ENCODE results near the gene DNM3.
"Not testable (repeated sequence)": the region's sequence is repeated elsewhere in the genome, so short reads cannot be mapped to it uniquely, and the experiment has no call there.

Gene DNM3

DNA sequence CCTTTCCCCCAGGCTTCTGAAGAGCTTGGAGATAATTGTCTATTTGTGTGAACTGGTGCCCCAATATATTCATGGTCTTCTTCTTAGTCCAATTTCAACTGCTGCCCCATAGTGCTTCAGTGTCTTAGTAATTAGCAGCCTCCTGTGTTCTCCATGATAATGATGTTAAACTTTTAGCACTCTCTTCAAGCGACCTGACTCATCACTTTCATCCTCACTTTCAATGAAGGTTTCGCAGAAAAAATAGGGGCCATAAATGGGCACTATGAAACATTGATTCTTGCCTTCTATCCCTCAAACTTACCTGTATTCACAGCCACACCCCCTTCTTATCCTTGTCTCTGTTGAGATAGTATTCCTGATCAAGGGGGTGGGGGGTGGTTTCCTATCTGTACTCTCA lies 210.6 kb downstream of the DNM3 start:
- no peak for ATAC-seq

DNA sequence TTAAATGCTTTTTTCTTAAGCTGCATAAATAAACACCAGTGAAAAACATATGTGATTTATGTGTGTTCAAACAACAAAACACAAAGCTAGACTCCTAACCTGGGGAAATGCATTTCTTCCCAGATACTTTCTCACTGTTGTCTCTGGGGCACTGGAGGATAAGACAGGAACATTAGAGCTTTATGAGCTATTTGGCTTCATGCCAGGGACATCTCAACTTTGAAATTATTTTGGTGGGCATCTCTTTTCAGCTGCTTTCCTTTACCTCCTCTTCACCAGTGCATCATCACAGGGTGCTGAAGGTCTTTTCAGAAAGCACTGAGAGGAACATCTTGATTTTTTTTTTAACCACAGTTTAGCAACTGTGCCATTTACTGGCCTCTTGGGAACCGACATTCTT lies 212.9 kb downstream of the DNM3 start:
- no peak for ATAC-seq

DNA sequence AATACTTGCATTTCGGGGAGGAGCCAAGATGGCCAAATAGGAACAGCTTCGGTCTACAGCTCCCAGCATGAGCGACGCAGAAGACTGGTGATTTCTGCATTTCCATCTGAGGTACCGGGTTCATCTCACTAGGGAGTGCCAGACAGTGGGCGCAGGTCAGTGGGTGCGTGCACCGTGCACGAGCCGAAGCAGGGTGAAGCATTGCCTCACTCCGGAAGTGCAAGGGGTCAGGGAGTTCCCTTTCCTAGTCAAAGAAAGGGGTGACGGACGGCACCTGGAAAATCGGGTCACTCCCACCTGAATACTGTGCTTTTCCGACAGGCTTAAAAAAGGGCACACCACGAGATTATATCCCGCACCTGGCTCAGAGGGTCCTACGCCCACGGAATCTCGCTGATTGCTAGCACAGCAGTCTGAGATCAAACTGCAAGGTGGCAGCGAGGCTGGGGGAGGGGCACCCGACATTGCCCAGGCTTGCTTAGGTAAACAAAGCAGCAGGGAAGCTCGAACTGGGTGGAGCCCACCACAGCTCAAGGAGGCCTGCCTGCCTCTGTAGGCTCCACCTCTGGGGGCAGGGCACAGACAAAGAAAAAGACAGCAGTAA lies 214.6 kb downstream of the DNM3 start:
- not testable (repeated sequence) for ATAC-seq

DNA sequence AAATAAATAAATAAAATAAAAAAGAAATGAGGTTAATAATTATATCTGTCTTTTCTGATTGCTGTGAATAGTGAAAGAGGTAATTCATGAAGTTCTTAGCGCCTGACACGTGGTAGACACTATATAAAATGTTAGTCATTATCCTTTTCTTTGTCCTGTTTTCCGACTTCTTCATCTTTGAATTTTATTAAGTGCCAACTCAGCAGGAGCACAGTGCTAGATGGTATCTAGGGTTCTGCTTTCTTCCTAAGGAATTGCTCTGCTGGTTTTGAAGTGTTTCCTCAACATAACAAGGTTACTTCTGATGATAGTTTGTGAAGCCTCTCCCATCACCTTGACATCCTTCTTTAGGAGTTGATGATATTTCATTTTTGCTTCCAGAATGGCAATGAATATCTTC lies 227.0 kb downstream of the DNM3 start:
- ATAC-seq: no peak

DNA sequence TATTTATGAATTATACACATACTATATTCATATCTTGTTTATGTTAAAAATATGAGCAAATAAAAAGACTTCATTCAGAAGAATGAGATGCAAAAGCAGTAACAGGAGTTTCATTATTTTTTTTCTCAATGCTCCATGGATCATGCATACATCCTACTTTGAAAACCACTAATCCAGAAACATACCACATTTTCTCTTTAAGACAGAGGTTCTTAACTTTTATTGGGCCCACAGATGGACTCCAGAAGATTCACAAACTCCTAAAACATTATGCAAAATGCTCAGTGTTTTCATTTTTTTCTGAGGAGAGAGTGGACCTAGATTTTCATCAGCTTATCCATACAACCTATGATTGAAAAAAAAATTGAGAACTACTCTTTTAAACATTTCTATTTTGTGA lies 227.8 kb downstream of the DNM3 start:
- ATAC-seq: no peak

DNA sequence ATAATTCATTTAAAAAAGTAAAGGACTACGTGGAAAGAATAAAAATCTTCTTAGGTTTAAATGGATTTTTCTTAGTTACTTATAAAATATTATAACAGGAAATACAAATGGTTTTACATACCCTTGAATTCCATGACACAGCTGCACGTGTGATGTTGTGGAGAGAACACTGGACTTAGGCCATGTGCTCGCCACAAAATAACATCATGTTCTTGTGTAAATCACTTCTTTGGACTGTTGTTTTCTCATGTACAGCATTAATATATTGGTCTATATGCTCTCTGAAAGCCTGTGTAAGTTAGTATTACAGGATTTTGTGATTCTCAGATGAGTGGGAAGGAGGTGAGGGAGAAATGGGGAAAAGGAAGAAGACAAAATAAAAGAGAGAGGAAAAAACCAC lies 228.2 kb downstream of the DNM3 start:
- no peak for ATAC-seq

DNA sequence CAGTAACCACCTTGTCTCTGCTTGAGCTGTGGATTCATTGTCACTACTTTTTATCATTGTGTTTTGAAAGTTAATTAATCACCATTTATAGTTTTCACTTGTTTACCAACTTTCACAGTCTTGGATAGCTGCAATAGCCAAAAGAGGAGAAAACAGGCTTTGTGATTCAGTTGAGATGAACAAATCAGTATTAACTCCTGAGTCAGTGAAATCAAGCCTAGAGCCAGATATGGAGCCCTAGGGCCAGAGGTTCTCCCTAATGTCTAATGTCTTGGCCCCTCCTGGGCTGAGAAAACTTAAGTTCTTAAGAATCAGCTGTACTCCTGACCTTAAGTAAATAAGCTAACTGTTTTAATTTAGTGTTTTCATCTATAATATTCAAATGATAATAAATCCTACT lies 228.8 kb downstream of the DNM3 start:
- ATAC-seq: no peak

DNA sequence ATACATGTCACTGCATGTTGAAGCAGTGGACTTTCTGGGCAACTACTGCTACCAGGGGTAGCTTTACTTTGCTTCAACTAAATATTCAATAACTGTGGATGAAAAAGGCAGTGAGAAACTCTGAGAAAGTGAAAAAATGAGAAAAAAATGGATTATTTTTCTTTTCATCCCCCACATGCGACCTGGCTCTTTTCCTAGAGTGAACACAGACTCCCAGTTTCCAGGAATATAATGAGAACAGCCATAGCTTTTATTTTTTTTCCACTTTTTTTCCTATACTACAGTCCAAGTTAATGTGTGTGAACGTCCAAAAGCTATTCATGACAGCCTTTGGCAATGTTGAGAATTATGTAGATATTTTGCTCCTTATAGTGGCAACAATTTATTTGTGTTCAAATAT lies 230.4 kb downstream of the DNM3 start:
- no peak for ATAC-seq

DNA sequence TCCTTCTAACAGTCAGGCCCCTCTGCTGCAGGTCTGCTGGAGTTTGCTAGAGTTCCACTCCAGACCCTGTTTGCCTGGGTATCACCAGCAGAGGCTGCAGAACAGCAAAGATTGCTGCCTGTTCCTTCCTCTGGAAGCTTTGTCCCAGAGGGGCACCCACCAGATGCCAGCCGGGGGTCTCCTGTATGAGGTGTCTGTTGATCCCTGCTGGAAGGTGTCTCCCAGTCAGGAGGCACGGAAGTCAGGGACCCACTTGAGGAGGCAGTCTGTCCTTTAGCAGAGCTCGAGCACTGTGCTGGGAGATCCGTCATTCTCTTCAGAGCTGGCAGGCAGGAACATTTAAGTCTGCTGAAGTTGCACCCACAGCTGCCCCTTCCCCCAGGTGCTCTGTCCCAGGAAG lies 238.6 kb downstream of the DNM3 start:
- ATAC-seq: not testable (repeated sequence)

DNA sequence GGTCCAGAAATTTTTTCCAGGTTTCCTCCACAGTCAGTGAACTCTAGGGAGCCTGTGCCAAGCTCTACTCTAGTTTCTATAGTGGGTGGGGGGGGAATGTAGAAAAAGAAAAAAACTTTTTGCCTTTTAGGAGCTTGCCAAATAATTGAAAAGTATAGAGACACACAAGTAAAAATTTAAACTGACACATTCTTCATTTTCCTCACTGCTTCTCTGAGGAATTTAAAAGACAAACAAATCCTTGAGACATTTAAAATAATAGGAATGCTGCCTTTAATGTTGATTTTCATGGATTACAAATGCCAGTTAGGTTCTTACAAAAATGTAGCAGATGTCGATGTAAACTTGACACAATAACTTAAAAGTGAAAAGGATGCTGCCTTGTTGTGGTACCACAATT lies 241.9 kb downstream of the DNM3 start:
- ATAC-seq: no peak

DNA sequence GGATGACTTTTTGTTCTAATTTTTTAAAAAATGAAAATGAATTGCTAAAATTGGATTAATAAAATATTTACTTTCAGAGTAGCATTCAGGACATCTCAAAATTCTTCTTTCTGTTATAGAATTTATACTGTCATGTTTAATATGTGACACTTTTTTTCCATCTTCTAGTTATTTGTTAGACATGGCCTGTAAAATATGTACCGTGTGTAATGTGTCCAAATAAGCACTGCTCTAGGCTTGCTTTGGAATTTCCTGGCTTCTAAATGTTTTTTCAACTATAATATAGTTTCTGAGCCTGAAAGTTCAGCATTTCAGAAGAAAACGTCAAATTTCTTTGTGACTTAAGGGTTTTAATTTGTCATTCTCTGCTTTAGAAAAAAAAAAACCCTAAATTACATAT lies 243.6 kb downstream of the DNM3 start:
- ATAC-seq: no peak

DNA sequence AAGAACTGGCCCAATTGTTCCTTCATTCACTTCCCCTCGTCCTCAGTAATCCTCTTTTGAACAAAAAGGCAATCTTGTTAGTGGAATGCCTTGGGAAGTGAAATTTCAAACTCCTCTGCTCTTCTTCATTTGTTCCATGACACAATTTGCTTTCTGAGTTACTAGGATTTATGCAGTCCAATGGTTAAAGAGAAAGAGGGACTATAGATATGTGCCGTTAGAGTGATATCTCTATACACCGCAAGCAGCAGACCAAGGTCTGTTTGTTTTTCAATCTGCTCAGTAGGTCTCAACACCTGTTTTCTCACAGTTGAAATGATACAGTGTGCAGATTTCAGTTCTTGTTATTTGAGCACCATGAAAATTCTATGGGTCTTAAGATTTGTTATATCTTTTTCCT lies 244.0 kb downstream of the DNM3 start:
- no peak for ATAC-seq

DNA sequence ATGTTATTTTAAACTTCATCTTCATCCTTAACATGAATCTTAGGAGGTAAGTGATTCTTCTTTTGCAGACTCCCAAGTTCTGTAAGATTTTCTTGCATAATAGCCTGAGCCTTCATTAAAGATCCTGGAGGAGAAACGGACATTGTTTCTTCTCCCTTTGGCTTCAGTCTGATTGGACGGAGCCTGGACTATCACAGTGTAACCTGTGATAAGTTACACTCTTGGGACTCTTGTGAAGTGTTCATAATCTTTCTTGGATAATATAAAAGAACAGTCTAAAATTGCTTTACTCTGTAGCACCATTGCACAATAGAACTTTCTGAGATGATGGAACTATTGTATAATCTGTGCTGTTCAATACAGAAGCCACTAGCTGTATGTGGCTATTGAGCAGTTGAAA lies 244.8 kb downstream of the DNM3 start:
- ATAC-seq: no peak

DNA sequence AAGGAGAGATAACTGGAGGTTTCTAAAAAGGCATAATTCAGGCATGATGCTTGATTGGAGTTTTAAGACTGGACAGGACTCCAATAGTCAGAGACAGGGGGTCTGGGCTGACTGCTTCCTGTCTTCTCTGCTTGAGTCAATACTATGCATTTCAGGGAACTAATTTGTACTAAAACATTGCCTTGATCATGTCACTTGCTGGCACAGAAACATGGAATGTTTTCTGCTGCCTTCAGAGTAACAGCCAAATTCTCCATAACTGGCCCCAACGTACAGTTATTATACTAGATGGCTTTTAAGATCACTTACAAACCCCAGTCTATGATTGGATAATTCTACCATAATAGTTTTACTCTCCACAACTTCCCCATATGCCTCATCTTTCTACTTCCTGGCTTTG lies 247.0 kb downstream of the DNM3 start:
- no peak for ATAC-seq

DNA sequence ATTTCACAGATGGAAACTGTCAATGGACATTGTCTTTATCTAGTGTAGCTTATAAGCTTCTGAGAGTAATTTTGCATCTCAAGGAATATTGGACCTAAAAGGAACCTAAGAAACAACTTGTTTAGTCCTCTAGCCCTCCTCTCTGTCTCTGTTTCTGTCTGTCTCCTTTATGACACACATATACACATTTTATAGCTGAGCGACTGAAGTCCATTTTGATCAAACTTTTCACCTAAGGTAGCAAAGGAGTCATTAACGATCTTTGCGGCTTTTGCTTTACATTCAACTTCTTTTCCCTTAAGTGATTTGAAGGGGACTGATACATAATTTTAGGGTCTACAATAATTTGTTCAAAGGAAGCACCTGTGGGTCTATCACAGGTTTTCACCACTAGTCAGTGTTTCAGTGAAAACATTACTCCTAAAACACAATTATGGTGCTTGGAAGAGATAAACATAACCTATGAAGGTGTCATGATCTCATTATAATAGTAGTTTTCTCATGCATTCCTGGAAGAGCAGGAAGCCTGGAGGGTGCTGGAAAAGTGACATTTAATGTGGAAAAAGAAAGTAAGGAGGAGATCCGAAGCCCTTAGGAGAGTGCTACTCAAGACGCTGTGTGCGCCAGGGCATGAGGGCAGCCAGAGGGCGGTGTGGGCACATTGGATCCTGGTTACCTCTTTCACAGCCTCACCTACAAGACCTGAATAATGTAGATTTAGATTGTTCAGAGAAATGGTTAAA lies 248.6 kb downstream of the DNM3 start:
- peak; percentile 82 to 88 for ATAC-seq

DNA sequence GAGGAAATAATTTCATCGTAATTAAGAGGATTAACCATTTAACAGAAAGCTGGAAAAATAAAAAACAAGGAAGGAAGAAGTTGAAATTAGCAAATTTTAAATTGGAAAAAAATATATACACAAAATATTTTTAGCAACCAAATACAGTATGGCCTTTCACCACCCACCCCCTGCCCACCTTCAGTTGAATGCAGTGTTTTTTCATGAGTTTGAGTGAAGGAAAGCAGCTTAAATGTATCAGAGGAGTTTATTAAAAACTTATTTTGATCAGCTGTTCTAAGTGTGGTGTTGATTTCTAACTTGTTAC lies 249.2 kb downstream of the DNM3 start:
- no peak for ATAC-seq

DNA sequence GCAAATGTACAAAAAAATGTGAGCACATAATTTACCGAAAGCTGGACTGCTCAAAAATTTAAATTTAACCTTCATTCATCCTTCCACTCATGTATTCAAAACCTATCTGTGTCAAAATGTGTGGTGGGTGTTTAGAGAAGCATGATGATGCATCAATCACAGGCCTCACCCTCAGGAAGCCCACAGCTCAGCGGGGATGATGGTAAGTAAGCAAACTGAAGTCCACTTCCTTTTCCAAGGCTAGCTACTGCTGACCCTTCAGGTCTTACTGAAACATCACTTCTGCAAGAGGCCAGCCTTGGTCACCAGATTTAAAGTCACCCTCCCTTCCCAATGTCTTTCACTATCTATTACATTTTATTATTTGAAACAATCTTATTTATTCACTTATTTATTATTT lies 254.5 kb downstream of the DNM3 start:
- ATAC-seq: no peak

DNA sequence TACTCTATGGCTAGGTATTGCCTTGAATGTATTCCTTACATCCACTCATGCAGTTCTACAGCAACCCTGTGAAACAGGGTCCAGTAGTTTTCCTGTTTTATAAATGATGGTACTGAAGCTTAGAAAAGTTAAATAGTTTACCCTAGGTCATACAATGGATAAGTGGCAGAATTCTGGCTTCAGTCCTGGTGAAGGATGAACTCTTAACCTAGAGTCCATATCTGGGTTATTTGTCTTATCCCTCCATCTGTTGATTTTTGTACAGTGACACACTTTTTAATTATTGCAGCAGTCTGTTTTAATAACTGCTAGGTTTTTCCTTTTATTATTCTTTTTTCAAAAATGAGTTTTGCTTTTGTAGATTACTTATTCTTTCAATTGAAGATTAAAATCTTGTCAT lies 263.9 kb downstream of the DNM3 start:
- ATAC-seq: no peak

DNA sequence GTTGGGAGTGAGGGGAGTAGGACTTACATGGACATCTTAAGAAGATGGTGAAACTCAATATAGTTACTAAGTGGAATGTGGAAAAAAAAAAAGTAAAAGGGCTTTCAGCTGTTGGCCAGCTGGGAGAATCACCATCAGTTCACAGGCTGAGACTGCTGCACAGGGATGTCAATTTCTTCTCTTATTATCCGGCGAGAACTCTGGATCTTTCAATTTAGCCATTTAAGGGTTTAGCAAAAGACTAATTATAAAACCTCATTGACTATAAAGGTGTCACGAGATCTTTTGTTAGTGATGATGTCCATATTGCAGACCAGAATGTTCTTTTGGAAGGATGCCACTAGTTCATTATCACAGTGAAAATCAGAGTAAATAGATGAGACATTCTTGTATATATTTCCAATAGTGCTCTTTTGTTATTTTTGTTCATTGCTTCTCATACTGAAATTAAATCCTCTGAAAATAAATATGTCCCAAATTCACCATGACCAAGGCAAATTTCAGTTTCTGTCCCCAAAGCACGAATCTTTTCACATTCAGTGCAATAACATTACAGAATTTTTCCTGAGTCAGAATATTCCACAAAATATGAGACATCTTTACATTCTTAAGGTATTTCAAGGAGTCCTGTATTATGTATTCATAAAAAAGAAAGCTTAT lies 266.1 kb downstream of the DNM3 start:
- ATAC-seq: no peak

DNA sequence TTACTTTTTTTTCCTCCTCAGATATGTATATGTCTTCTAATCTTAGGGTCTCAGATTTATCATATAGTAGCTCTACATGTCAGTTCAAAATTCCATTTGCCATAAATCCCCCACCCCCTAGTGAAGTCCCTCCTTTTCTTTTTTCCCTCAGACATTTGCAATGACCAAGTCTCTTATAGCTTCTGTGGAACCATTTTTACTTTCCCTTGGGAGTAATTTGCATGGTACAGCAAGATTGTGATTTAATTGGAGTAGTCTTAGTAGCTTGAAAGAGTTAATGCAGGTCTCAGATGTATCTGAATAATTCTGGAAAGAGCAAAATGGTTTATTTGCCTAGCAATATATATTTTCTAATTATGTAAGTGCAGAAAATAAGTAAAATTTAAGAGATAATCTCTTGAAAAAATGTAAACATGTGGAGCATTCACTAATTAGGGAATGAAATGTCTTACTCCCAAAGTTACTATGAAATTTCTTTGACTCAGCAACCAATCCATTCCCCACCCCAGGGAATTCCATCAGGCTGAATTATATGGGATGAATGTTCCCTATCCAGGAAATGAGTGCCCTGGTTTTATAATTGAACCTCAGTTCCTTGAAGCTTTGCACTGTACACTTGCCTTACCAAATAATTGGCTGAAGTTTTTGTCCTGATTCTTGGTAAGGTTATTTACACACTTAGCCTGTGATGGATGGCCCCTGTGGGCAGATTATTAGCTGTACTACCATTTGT lies 267.0 kb downstream of the DNM3 start:
- ATAC-seq: no peak

DNA sequence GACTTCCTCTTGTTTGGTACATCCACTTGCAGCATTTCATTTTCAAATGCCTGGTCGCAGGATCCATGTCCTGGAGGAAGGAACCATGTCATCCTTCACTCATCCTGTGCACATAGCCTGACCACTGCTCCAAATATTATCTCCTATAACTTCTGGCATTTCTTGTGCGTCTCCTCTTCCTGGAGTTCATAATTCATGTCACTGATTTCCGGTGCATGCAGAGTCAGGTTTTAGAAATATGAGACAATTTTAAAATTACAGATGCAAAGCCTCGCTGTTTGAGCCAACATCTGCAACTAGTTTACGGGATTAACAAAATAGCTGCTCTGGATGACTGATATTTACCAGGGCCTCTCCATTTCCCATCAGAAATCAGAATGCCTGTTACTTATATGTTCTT lies 268.1 kb downstream of the DNM3 start:
- no peak for ATAC-seq

DNA sequence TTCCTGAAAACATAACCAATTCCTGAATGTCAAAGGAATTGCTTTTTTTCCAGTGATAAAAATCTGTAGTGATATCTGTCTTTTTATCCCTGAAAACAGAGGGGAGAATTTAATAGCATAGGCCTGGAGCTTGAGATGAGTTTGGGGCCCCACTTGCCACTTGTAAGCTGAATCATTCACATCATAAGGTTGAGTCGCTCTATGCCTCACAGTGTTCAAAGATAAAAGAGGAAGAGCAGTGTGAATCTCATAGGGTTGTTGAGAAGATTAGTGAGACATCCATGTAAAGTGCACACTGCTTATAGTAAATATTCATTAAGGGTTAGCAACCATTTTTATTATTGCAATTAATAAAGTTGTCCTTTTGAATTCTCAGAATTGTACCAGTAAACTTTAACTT lies 271.3 kb downstream of the DNM3 start:
- peak; percentile 46 to 55 for ATAC-seq

DNA sequence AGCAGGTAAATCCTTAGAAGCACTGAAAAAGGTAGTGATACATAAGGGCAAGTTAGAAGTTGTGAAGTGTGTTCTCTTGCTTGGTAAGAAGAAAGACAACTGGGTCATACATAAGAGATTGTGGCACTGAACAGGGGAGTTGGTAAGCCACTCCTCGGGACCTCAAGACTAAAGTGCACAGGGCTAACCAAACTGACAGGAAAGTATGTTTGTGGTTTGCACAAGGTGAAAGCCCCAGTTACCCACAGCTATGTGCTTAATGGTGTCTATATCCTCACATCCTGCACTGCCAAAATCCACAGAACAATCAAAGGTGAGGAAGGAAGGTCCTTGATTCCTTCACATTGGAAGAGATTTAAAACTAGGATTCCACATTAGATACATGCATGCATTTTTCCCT lies 276.5 kb downstream of the DNM3 start:
- peak; percentile 58 to 71 for ATAC-seq

DNA sequence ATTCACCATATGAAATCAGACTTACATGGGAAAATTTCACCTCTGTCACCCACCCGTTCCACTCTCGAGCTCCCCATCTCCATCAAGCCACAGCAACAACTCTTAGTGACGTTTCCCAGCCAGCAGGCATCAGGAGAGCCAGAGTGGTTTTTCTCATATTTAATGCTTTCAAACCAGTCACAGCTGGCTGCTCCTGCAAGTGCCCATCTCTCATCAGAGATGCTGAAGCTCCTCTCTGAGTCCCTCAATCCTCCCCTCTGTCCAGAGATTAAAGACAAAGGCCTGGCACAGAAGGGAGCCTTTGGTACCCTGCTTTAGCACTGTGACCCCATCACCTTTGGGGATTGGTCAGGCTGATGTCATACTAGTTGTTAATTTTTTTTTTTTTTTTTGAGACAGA lies 277.3 kb downstream of the DNM3 start:
- no peak for ATAC-seq
